Pons (tissue), 1 donor: ENCODE data around the gene ZNF888.
"Not testable (repeated sequence)": the region's sequence is repeated elsewhere in the genome, so short reads cannot be mapped to it uniquely, and the experiment has no call there.

Experiments used
- DNase-seq: peaks from one replicate; pipeline ENCODE4 v3.0.0-alpha.2; 2016; ENCODE audit warnings: low spot score

ZNF888 gene

DNA sequence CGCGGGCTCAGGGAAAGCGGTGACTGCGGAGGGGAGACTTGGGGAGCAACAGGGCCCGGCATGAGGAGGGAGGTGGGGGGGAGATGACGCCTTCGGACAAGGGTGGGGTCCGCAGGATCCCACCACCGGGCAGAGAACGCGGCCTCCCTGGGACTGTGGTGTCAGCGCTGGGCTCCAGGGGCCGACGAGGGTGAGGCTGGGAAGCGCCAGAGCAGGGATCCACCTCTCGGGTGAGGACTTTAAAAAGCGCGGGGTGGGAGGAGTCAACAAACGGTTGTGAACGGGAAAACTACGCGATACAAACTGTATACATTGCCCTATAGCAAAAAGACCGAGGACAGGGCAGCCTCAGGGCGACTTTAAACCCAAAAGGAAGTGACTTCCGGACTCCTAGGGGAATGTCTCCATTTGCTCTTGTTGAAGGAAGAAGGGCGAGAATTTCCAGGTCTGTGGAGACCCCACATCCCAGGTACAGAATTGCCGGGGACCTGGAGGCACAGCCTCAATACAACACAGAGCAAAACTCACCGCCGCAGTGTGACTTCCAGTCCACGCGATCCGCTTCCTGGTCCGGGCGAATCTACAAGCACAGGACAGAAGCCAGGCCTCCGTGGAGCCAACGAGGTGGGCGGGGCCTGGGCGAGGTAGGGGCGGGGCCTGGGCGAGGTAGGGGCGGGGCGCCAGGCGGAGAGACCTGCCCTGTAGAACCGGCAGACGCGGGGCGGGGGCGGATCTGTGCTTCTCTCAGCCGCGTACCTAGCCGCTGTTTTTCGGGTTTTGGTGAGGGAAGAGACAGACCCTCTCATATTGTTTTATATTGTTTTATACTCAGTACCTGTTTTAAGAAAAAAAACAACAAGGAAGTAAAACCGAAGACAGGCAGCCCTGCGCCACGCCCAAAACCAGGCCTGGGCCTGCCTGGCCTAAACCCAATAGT lies at the start of gene ZNF888:
TSS of gene ZNF888 (minus strand) at position 588 of the 937 bp plus-strand sequence. CDS start 5,555 bp downstream, outside the sequence.
- peak; percentile 58 for DNase-seq

DNA sequence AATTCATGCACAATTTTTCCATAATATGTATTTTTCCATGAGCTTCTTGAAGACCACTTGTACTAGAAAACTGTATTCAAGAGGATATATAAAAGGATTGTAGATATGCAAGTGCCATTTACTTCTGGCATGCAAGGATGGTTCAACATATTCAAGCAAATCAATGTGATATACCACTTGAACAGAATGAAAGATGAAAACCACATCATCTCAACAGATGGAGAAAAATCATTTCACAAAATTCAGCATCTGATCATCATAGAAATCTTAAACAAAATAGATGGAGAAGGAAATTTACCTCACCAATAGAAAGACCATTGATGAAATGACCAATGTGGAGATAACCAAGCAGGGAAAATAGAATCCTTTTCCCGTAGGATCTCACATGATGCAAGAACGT lies 44.5 kb upstream of the ZNF888 start:
- DNase-seq = no peak

DNA sequence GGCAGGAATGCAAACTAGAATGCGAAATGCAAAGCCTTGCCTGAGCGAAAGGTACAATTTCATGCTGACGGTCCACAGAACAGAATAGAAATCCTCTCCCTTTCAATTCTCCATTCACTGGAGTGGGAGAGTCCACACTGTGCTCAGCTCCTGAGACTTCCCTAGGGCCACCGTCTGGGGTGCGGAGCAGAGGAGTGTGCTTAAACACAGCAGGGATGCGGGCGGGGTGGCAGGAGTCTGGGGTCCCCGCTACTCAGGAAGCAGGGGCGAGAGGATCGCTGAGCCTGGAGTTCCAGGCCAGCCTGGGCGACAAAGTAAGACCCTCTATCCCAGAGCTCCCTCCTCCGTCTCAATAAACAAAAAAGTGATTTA lies 40.0 kb upstream of the ZNF888 start:
- DNase-seq = peak; percentile 17

DNA sequence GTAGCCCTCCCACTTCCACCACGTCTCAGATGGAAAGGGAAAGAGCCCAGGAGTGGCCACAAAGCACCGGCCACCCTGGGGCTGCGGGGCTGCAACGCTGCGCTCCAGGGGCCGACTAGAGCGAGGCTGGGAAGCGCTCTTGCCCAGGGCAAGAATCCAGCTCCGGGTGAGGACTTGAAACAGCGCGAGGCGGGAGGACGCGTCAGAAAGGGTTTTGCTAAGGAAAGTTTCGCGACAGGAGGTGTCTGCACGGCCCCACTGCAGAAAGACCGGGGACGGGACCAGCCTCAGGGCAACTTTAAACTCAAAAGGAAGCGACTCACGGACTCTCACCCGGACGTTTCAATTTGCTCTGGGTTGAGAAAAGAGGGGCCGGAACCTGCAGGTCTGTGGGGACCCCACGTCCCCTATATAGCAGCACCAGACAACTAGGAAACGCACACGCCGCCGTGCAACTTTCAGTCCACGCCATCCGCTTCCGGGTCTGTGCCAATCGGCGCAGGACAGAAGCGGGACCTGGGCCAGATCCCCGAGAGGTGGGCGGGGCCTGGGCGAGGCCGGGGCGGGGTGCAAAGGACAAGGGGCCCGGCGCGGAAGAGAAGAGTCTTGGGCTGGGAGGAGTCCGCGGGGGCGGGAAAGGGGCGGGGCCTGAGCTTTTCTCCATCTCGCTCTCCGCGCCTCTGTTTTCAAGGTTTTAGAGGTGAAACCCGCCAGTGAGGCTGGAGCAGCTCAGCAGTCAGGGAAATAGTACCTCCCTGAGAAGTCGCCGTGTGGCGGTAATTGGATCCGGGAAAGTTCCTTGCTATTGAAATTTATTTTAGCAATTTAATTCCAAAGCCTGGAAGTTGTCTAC lies 39.4 kb upstream of the ZNF888 start, which contains the start of gene ZNF816:
TSS of gene ZNF816 (minus strand) at position 488 of the 853 bp plus-strand sequence. CDS start 6,792 bp downstream, outside the sequence.
- peak; percentile 85 for DNase-seq

DNA sequence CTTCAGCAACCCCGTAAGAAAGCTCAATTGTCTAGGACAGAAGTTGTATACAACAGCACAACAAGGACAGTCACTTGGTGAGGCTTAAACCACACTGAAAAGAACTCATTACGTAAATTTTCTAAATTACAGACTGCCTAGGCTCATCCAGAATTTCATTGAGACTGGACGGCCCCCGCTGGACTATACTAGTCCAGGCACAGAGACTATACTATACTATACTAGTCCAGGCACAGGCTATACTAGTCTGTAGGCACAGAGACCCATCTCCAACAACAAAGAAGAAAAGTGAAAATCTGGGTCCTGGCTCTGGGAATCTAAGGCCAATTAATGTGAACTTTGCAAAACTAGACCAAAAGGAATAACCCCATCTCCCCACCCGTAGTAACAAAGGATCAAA lies 38.8 kb upstream of the ZNF888 start:
- peak; percentile 6 for DNase-seq

DNA sequence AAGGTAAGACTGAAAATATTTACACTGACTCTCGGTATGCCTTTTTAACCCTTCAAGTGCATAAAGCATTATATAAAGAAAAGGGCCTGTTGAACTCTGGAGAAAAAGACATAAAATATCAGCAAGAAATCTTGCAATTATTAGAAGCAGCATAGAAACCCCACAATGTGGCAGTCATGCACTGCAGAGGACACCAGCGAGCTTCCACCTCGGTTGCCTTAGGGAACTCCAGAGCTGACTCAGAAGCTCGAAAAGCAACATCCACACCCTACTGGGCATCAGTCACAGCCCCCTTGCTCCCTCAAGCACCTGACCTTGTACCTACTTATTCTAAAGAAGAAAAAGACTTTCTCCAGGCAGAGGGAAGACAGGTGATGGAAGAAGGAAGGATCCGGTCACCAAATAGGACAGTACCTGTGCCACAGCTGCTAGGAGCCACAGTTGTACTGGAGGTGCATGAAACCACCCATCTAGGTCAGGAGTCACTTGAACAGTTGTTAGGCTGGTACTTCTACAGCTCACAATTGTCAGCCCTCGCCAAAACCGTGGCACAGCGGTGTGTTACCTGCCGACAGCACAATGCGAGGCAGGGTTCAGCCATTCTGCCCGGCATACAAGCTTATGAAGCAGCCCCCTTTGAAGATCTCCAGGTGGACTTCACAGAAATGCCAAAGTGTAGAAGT lies 36.5 kb upstream of the ZNF888 start:
- no peak for DNase-seq

DNA sequence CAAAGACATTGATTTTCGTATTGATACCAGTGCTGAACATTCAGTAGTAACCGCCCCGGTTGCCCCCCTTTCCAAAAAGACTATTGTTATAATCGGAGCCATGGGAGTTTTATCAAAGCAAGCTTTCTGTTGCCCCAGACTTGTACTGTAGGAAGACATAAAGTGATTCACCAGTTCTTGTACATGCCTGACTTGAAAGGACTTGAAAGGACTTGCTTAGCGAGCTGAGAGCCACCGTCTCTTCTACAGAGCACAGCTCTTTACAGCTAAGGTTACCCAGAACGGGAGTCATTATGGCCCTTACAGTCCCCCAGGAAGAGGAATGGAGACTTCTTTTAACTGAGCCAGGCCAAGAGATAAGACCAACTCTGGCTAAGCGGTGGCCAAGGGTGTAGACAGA lies 34.4 kb upstream of the ZNF888 start:
- no peak for DNase-seq

DNA sequence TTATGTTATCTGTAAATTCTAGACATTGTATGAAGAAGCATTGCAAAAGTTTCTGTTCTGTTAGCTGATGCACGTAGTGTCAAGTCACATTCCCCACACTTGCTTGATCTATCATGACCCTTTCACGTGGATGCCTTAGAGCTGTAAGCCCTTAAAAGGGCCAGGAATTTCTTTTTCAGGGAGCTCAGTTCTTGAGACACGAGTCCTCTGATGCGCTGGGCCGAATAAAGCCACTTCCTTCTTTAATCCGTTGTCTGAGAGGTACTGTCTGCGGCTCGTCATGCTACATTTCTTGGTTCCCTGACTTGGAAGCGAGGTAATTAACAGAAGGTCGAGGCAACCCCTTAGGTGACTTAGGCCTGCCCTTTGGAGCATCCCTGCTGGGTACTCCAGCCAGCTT lies 33.7 kb upstream of the ZNF888 start:
- no peak for DNase-seq

DNA sequence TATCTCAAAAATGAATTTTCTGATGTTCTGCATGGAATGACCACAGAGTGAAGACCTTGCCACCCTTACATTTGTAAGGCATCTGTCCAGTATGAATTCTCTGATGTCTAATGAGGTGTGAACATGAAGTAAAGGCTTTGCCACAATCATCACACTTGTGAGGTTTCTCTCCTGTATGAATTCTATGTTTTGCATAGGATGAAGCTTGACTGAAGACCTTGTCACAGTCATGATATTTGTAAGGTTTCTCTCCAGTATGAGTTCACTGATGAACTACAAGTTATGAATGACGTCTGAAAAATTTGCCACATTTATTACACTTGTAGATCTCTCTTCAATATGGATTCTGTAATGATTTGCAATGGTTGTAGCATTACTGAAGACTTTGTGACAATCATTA lies 26.2 kb upstream of the ZNF888 start:
- DNase-seq = no peak

DNA sequence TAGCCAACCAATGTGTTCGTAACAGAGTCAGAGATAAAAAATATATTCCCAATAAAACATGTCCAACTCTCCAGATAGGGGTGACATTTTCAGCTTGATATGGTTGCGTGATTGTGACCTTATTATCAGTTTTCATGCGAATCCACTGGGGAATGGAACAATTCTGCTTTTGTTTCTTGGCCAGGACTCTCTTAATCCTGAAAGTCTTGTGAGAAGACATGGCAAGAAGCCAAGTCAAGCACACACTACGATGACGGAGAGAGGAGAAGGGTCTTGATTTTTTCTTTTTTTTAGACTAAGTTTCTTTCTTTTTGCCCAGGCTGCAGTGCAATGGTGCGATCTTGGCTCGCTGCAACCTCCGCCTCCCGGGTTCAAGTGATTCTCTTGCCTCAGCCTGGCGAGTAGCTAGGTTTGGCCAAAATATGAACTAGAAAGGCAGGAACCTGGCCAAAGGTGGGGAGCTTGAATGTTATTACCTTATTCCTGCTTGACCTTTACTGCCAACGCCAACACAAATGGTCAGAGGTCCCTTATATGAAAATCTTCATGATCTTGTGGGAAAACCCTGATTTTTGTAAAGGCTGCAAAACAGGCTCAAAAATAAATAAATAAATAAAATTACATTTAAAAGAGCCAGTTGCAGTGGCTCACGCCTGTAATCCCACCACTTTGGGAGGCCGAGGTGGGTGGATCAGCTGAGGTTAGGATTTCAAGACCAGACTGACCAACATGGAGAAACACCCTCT lies 25.0 kb upstream of the ZNF888 start:
- DNase-seq = no peak

DNA sequence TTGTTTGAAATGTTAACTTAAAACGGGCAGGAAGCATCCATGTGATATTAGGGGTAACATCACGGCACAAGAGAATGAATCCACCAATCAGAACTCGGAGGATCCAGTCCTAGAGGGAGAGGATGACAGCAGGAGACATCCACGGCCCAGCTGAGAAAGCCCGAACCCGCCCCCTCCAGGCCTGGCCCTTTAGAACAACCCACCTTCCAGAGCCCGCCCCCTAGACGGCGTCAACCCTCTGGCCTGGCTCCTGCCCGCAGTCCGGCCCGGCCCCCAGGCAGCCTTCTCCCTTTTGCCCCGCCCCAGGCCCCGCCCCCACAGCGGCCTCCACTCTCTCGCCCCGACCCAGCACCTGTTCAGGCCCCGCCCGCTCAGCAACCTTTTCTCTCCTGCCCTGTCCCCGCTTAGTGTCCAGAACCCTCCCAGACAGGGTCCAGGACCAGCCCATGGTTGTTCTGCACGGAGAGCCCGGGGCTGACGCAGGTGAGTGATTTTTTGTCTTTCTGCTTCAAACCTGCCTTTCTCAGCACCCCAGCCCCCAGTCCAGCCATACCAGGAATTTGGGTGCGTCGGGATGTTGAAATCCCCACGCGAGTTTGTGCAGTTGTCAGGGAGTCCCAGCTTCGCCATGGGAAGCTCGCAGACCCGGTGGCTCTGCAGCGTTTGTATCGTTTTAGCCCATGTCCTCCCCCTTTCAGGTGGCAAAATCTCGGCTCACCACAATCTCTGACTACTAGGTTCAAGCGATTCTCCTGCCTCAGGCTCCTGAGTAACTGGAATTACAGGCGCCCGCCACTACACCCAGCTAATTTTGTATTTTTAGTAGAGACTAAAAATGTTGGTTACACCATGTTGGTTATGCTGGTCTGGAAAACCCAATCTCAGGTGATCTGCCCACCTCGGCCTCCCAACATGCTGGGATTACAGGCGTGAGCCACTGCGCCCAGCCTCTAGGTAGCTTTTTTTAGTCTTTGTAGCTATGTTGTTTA lies 23.4 kb upstream of the ZNF888 start:
- DNase-seq = no peak

DNA sequence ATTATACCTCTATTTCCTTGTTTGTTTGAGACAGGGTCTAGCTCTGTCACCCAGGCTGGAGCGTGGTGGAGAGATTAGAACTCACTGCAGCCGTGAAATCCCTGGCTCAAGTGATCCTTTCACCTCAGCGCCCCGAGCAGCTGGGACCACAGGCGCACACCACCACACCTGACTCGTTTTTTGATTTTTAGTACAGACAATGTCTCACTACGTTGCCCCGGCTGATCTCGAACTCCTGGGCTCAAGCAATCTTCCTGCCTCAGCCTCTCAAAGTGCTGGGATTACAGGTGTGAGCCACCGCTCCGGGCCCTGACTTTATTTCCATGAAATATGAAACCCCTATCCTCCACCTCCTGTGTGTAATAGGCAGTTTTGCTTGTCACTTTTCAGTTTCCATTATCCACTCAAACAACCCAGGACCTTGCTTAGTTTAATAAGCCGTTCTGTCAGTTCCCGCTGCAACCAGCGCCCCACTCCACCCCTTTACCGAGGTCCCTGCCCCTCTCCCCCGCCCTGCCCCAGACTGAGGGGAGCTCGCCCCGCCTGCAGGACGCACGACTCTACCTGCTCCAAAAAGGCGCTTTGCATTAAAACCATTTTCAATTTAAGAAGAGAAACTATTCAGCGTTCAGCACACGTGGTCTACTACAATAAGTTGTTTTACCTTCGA lies 22.6 kb upstream of the ZNF888 start:
- no peak for DNase-seq

DNA sequence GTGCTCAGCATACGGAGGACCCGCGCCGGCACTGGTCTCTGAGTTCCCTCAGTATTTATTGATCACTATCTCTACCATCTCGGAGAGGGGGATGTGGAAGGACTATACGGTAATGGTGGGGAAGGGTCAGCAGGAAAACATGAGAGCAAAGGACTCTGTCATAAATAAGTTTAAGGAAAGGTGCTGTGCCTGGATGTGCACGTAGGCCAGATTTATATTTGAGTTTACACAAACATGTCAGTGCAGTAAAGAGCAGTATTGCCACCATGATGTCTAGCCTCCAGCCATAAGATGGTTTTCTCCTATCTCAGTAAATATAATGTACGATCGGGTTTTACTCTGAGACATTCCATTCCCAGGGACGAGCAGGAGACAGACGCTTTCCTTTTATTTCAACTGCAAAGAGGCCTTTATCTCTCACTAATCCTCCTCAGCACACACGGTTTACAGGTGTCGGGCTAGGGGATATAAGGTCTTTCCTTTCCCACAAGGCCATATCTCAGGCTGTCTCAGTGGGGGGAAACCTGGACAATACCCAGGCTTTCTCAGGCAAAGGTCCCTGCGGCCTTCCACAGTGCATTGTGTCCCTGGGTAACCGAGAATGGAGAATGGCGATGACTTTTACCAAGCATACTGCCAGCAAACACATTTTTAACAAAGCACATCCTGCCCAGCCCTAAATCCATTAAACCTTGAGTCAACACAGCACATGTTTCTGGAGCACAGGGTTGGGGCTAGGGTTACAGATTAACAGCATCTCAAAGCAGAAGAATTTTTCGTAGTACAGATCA lies 21.7 kb upstream of the ZNF888 start:
- not testable (repeated sequence) for DNase-seq

DNA sequence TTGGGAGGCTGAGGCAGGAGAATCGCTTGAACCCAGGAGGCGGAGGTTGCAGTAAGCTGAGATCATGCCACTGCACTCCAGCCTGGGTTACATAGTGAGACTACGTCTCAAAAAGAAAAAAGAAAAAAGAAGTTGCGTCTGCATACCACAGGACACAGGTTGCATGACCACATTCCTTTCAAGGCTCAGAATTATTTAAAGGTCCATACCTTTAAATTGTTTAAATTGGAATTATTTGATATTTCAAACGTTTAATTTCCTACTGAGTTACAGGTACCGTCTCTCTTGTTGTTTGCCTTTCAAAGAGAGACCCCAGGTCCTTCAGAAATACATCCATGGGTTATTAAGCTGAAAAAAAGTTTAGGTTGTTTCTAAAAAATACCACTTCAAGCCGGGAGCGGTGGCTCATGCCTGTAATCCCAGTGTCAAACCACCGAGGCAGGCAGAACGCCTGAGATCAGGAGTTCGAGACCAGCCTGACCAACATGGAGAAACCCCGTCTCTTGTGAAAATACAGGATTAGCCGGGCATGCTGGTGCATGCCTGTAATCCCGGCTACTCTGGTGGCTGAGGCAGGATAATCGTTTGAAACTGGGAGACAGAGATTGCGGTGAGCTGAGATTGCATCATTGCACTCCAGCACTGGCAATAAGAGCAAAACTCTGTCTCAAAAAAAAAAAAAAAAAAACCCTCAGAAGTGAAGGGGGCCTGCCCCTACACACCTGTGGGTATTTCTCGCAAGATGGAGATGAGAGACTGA lies 20.8 kb upstream of the ZNF888 start:
- no peak for DNase-seq

DNA sequence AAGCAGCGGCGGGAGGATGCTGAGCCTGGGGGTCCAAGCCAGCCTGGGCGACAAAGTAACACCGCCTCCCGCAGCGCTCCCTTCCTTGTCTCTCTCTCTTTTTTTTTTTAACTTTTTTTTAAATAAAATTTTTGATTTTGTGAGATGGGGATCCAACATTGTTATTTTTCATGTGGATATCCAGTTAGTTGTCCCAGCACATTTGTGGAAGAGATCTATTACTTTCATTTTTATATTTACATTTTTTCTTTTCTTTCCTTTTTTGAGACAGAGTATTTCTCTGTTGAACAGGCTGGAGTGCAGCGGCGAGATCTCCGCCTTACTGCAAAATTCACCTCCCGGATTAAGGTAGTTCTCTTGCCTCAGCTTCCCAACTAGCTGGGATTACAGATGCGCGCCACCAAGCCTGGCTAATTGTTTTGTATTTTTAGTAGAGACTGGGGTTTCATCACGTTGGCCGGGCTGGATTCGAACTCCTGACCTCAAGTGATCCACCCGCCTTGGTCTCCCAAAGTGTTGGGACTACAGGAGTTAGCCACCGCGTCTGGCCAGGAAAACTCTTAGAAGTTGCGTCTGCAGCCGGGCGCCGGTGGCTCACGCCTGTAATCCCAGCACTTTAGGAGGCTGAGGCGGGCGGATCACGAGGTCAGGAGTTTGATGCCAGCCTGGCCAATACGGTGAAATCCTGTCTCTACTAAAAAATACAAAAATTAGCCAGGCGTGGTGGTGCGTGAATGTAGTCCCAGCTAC lies 20.1 kb upstream of the ZNF888 start:
- no peak for DNase-seq

DNA sequence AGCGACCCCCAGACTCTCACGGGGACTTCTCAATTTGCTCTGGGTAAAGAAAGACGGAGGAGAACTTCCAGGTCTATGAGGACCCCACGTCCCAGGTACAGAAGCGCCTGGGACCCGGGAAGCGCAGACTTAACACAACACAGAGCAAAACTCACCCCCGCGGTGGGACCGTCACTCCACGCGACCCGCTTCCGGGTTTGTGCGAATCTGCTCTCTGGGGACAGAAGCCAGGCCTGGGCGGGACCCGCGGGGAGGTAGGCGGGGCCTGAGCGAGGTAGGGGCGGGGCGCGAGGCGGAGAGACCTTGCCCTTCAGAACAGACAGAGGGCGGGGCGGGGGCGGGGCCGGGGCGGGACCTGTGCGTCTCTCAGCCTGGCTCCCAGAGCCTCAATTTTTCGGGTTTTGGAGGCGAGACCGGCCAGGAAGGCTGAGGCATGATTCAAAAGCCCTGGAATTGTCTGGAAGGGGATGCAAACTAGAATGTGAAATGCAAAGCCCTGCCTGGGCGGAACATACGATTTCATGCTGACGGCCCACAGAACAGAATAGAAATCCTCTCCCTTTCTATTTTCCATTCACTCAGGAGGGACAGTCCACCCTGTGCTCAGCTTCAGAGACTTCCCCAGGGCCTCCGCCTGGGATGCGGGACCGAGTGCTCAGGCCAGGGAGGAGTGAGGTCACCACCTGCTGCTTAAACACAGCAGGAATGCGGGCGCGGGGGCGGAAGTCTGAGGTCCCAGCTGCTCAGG lies 19.3 kb upstream of the ZNF888 start:
- peak; percentile 72 for DNase-seq

DNA sequence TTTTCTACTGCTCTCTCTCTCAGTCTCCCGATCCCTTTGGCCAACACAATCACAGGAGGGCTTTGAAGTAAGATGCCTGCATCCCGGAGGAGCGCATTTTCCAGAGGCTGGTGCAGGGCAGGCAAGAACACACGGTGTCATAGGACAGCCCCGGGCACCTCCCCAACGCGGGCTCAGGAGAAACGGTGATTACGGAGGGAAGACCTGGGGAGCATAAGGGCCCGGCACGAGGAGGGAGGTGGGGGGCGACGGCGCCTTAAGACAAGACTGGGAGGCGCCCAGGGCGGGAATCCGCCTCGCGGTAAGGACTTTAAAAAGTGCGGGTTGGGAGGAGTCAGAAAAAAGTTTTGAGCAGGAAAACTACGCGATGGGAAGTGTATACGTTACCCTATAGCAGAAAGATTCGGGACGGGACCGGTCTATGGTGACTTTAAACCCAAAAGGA lies 18.7 kb upstream of the ZNF888 start:
- no peak for DNase-seq
